ENCODE data around the gene SLC44A2. TPM values are rescaled to one million over a fixed set of nuclear protein-coding genes. Genes with fewer than 3 reads are reported as not detected.

The SLC44A2 gene
- total and polyA plus RNA-seq, 2 experiments from 2014 or later: 43.2 to 65.0 TPM

GRCh38 chr19:10624585-10624984, 768 bp upstream of the SLC44A2 start:
- Histone ChIP-seq H3K4me1 (ENCODE audit: insufficient read depth) (peaks cover 17% of the 10 kb centered on the region), H4K20me1 (replicated peaks; ENCODE audit: insufficient read depth) (peaks cover 5% of the 10 kb centered on the region; the same call in 1 of the 2 replicates), H3F3A (replicated peaks; ENCODE audit: low read depth) (peaks cover 11% of the 10 kb centered on the region), H2AFZ (no peak overlapping the region; the same call in 1 of the 2 replicates), H3K36me3 (ENCODE audit: insufficient read depth) (no peaks in the 10 kb centered on the region), H3K27me3 (ENCODE audit: insufficient read depth) (no peaks in the 10 kb centered on the region), H3K4me3 (peak overlapping the region; percentile 87), H3K9me2 (ENCODE audit: insufficient read depth) (no peaks in the 10 kb centered on the region), H3K4me2 (peak overlapping the region; percentile 97), H3K79me2 (replicated peaks; ENCODE audit: insufficient read depth) (peaks cover 9% of the 10 kb centered on the region; the same call in 1 of the 2 replicates), H3K27ac (ENCODE audit: low read depth) (peak overlapping the region; percentile 92)
- H3K4me1 Mint-ChIP-seq: peaks cover 15% of the 10 kb centered on the region
- H3K27ac Mint-ChIP-seq: peak overlapping the region; percentile 92; the same call in 1 of the 2 replicates
- no peak for TF ChIP-seq STAT1 (IDR thresholded peaks at IDR 0.05; ENCODE audit: unreplicated experiment)
- TF ChIP-seq EZH2 (IDR thresholded peaks at IDR 0.05; ENCODE audit: low read depth, unreplicated experiment): no peak
- no peak for TF ChIP-seq ETS1 (IDR thresholded peaks at IDR 0.05)
- no peak for TF ChIP-seq CREB1 (CRISPR knock-in tag; IDR thresholded peaks at IDR 0.05; ENCODE audit: low read depth)
- TF ChIP-seq POLR2AphosphoS5 (IDR thresholded peaks at IDR 0.05; ENCODE audit: low read depth): no peak
- TF ChIP-seq JUNB (IDR thresholded peaks at IDR 0.05; ENCODE audit: unreplicated experiment): no peak
- no peak for TF ChIP-seq ZNF331 (CRISPR knock-in tag; IDR thresholded peaks at IDR 0.05; ENCODE audit: low read depth)
- no peak for TF ChIP-seq NANOG (IDR thresholded peaks at IDR 0.05; ENCODE audit: borderline replicate concordance)
- TF ChIP-seq CTCF (conservative IDR thresholded peaks at IDR 0.05; ENCODE audit: low read depth in 2 of 2): no peak
- no peak for TF ChIP-seq EZH2phosphoT487 (IDR thresholded peaks at IDR 0.05; ENCODE audit: unreplicated experiment)
- TF ChIP-seq, protein P1, sequence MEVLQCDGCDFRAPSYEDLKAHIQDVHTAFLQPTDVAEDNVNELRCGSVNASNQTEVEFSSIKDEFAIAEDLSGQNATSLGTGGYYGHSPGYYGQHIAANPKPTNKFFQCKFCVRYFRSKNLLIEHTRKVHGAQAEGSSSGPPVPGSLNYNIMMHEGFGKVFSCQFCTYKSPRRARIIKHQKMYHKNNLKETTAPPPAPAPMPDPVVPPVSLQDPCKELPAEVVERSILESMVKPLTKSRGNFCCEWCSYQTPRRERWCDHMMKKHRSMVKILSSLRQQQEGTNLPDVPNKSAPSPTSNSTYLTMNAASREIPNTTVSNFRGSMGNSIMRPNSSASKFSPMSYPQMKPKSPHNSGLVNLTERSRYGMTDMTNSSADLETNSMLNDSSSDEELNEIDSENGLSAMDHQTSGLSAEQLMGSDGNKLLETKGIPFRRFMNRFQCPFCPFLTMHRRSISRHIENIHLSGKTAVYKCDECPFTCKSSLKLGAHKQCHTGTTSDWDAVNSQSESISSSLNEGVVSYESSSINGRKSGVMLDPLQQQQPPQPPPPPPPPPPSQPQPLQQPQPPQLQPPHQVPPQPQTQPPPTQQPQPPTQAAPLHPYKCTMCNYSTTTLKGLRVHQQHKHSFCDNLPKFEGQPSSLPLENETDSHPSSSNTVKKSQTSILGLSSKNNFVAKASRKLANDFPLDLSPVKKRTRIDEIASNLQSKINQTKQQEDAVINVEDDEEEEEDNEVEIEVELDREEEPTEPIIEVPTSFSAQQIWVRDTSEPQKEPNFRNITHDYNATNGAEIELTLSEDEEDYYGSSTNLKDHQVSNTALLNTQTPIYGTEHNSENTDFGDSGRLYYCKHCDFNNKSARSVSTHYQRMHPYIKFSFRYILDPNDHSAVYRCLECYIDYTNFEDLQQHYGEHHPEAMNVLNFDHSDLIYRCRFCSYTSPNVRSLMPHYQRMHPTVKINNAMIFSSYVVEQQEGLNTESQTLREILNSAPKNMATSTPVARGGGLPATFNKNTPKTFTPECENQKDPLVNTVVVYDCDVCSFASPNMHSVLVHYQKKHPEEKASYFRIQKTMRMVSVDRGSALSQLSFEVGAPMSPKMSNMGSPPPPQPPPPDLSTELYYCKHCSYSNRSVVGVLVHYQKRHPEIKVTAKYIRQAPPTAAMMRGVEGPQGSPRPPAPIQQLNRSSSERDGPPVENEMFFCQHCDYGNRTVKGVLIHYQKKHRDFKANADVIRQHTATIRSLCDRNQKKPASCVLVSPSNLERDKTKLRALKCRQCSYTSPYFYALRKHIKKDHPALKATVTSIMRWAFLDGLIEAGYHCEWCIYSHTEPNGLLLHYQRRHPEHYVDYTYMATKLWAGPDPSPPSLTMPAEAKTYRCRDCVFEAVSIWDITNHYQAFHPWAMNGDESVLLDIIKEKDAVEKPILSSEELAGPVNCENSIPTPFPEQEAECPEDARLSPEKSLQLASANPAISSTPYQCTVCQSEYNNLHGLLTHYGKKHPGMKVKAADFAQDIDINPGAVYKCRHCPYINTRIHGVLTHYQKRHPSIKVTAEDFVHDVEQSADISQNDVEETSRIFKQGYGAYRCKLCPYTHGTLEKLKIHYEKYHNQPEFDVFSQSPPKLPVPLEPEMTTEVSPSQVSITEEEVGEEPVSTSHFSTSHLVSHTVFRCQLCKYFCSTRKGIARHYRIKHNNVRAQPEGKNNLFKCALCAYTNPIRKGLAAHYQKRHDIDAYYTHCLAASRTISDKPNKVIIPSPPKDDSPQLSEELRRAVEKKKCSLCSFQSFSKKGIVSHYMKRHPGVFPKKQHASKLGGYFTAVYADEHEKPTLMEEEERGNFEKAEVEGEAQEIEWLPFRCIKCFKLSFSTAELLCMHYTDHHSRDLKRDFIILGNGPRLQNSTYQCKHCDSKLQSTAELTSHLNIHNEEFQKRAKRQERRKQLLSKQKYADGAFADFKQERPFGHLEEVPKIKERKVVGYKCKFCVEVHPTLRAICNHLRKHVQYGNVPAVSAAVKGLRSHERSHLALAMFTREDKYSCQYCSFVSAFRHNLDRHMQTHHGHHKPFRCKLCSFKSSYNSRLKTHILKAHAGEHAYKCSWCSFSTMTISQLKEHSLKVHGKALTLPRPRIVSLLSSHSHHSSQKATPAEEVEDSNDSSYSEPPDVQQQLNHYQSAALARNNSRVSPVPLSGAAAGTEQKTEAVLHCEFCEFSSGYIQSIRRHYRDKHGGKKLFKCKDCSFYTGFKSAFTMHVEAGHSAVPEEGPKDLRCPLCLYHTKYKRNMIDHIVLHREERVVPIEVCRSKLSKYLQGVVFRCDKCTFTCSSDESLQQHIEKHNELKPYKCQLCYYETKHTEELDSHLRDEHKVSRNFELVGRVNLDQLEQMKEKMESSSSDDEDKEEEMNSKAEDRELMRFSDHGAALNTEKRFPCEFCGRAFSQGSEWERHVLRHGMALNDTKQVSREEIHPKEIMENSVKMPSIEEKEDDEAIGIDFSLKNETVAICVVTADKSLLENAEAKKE (CRISPR knock-in tag; IDR thresholded peaks at IDR 0.05): no peak
- no peak for TF ChIP-seq ZNF114 (CRISPR knock-in tag; IDR thresholded peaks at IDR 0.05)
- TF ChIP-seq, protein P2, sequence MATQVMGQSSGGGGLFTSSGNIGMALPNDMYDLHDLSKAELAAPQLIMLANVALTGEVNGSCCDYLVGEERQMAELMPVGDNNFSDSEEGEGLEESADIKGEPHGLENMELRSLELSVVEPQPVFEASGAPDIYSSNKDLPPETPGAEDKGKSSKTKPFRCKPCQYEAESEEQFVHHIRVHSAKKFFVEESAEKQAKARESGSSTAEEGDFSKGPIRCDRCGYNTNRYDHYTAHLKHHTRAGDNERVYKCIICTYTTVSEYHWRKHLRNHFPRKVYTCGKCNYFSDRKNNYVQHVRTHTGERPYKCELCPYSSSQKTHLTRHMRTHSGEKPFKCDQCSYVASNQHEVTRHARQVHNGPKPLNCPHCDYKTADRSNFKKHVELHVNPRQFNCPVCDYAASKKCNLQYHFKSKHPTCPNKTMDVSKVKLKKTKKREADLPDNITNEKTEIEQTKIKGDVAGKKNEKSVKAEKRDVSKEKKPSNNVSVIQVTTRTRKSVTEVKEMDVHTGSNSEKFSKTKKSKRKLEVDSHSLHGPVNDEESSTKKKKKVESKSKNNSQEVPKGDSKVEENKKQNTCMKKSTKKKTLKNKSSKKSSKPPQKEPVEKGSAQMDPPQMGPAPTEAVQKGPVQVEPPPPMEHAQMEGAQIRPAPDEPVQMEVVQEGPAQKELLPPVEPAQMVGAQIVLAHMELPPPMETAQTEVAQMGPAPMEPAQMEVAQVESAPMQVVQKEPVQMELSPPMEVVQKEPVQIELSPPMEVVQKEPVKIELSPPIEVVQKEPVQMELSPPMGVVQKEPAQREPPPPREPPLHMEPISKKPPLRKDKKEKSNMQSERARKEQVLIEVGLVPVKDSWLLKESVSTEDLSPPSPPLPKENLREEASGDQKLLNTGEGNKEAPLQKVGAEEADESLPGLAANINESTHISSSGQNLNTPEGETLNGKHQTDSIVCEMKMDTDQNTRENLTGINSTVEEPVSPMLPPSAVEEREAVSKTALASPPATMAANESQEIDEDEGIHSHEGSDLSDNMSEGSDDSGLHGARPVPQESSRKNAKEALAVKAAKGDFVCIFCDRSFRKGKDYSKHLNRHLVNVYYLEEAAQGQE (IDR thresholded peaks at IDR 0.05; ENCODE audit: unreplicated experiment): no peak
- H3K4me3 Mint-ChIP-seq: peak overlapping the region; percentile 66
- no peak for DNase-seq (ENCODE audit: low spot score)
- peak; percentile 13 for ATAC-seq
- peaks cover 11% of the 10 kb centered on the region for H3K27me3 Mint-ChIP-seq (ENCODE audit: insufficient read depth, low read depth, poor library complexity)
- H3K9me3 Mint-ChIP-seq: no peaks in the 10 kb centered on the region; the same call in 2 of the 3 replicates
- H3K36me3 Mint-ChIP-seq (ENCODE audit: low read depth): peaks cover 25% of the 10 kb centered on the region
